Body of pancreas (tissue), 4 donors: ENCODE data around the gene SPOCD1.

Experiments used
- CTCF ChIP-seq, 7 experiments: fragments of 450-650 bp in 4 of 7; fragments of 200-600 bp in 3 of 7; sonication (generic) in 3 of 7; IDR thresholded peaks; one replicate each; pipeline ENCODE4 v1.5.1; 2016 to 2019; ENCODE audit warnings: antibody characterized with exemption in 7 of 7
- POLR2A ChIP-seq, 3 donors: fragments of 450-650 bp; IDR thresholded peaks; one replicate each; pipeline ENCODE4 v1.6.1; 2016; ENCODE audit warnings: antibody characterized with exemption in 3 of 3, mild to moderate bottlenecking in 2 of 3

- TF ChIP-seq CTCF (IDR thresholded peaks at IDR 0.05) = no peak
- no peak for TF ChIP-seq POLR2A (IDR thresholded peaks at IDR 0.05)
These were observed 42.0 kb upstream of the SPOCD1 start for GRCh38 chr1:31857863-31858262.
